NT2/D1 (cell line): ENCODE data around the gene CACNA2D4.

Experiments
- YY1 ChIP-seq: IDR thresholded peaks from 2 replicates; pipeline ENCODE4 v1.6.1; 2011; ENCODE audit not compliant: insufficient read length, insufficient read depth
- ZNF274 ChIP-seq: IDR thresholded peaks from 2 replicates; pipeline ENCODE4 v1.6.1; 2011; ENCODE audit warnings: mild to moderate bottlenecking, low read depth, low read length

DNA sequence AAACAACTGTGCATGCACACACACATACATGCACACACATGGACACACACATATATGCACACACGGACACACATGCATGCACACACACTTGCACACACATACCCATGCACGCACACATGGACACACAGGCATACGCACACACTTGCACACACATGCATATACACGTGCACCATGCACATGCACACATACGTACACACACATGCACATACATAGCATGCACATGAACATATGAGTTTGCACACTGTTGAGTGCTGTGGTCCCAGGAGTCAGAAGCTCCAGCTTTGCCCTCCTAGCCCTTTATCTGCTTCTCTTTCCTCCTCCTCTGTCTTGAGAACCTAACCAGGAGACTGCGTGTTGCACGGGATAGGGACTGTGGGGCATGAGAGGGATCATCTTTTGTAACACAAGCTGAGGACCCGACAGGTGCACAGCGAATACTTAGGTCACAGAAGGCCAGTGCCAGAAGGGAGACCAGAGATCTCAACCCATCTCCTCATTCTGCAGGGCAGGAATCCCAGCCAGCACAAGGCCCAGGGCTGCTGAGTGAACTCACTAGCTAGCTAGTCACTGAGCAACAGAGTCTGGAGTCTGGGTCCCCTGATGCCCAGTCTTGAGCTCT, 101.6 kb downstream of the CACNA2D4 start:
- no peak for TF ChIP-seq ZNF274
- no peak for TF ChIP-seq YY1
